Right lung (tissue), 5 donors: ENCODE measurements around the gene CCDC106. TPM values are rescaled to one million over a fixed set of nuclear protein-coding genes. Genes with fewer than 3 reads are reported as not detected.
A peak's percentile ranks its signal among the peaks of the same experiment; 100 is the strongest.

ENCODE experiments used
- DNase-seq, 2 donors: peaks; one replicate each; pipeline ENCODE4 v3.0.0-alpha.2; 2013
- polyA plus RNA-seq, 5 donors: library from polyadenylated mRNA; unstranded; fragments of 120-200 nt; gene quantifications; one replicate each; pipeline versions ENCODE4 v1.2.1 to v1.2.3, GENCODE V29; 2013; ENCODE audit warnings: inconsistent platforms in 1 of 5, low replicate concordance in 1 of 5; ENCODE audit not compliant: insufficient read length in 5 of 5, insufficient read depth in 1 of 5

Gene CCDC106
- polyA plus RNA-seq, 5 donors = 11.2 to 19.3 (median 13.7) TPM

- no peak for DNase-seq
Observed at GRCh38 chr19:55650126-55650557, 2.1 kb downstream of the CCDC106 start.

- no peak for DNase-seq
Observed at GRCh38 chr19:55650602-55651230, 2.7 kb downstream of the CCDC106 start.

- DNase-seq = no peak
Observed at GRCh38 chr19:55651236-55651635, 3.2 kb downstream of the CCDC106 start.

- DNase-seq = no peak
Observed at GRCh38 chr19:55652311-55653128, 4.5 kb downstream of the CCDC106 start.

DNA sequence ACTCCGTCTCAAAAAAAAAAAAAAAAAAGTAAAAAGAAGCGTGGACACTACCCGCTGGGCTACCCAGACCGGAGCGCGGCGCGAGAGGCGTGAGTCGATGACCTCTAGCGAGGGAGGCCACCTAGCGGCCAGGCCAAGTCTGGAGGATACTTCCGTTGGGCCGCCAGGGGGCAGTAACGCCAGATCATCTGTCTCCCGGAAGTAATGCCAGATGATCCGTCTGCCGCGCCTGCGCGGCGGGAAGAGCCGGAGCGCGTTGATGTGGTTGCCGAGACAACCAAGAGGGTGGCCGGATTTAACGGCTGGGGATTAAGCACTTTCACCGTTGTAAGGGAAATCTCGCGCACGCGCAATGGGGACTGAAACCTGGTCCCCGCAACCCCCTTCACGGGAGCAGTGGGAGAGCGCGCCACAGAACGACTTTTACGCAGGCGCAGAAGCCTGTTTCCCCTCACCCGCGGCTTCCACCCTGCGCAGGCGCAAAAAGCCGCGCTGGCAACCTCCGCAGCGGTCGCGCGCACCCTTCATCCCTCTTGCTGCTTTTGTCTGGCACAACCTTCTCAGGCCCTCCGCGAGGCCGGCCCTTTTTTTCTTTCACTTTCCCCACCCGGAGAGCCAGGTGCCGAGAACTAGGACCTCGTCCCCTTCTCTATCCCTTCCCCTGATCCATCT is 5.8 kb downstream of the CCDC106 start:
- peak; percentile 100 for DNase-seq

GRCh38 chr19:55654323-55654867 is 6.4 kb downstream of the CCDC106 start:
- peak; percentile 98 to 99 for DNase-seq

DNA sequence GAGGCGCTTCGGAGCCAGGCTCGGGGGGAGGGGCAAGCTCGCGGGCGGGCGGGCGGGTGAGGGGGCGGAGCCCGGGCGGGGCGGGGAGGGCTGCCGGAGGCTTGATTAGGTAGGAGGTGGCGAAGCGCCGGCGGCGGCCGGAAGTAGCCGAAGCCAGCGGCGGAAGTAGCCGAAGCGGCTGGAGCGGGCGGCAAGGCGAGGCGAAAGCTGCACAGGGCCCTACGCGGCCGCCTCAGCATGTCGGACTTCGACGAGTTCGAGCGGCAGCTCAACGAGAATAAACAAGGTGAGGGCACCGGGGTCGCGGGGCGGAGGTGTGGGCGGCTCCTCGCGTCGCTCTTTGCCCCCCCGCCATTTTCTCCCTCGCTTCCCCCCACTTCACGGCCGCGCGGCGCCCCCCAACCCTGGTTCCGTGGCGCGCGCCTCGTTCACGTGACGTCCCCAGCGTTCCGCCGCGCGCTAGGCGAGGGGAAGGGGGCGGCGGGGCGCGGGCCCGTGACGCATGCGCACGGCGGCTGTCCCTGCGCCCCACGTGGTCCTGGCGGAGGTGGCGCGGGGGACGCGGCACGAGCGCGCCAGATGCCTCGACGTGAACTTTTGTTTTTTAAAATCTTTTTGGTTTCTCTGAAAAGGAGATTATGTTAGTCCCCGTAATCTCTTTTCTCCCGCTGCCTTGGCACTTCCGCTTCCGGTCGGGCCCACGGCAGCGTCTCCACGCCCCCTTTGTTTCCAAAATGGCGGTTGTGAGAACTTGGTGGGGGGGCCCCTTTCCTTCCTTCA is 7.0 kb downstream of the CCDC106 start, which contains the start of gene U2AF2:
Gene U2AF2, plus strand, starts transcription at position 168 of the 780 bp plus-strand sequence. Its CDS starts 70 bp downstream, at position 238.
- DNase-seq = peak; percentile 72 to 77

GRCh38 chr19:55655648-55656040 is 7.6 kb downstream of the CCDC106 start:
- no peak for DNase-seq

DNA sequence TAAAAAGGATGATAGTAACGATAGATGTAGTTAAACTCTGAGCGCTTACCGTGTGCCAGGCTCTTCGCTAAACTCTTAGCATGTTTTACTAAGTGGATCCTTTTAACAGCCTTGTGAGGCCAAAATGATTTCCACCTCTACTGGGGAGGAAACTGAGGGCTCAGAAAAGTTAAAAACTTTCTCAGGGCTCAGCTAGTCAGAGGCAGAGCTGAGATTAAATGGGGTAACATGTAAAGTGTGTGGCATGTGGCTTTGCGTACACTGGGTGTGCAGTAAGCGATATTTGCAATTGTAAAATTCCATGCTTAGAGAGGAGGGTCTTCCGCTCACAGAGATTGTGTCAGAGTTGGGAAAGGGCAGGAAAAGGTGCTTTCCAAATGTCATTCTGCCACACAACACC is 8.5 kb downstream of the CCDC106 start:
- DNase-seq = no peak

- no peak for DNase-seq
Observed at GRCh38 chr19:55656988-55657747, 9.2 kb downstream of the CCDC106 start.

DNA sequence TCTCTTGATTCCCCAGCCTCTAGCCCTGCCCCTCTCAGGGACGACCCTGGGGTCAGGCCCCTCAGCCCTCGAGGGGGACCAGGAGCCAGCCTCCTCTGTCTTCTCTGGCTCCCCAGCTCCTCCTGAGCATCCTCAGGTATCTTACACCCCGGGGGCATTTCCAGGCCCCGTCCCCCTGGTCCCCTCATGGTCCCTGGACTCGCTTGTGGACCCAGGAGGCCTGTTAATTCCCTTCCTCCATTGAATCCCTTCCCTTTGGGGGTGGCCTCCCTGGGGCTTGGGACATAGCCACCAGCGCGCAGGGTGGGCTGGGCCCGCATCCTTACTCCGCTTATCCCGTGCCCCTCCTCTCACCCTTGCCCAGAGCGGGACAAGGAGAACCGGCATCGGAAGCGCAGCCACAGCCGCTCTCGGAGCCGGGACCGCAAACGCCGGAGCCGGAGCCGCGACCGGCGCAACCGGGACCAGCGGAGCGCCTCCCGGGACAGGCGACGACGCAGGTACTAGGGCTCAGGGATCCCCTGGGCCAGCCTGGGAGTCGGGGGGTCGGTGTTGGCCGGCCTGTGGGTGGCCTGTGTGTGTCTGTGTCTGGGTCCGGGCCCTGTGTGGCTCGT is 10.9 kb downstream of the CCDC106 start:
- DNase-seq = no peak

- no peak for DNase-seq
Observed at GRCh38 chr19:55659822-55660221, 11.8 kb downstream of the CCDC106 start.

- no peak for DNase-seq
Observed at GRCh38 chr19:55660404-55660803, 12.4 kb downstream of the CCDC106 start.

- no peak for DNase-seq
Observed at GRCh38 chr19:55660991-55661390, 13.0 kb downstream of the CCDC106 start.

- DNase-seq = no peak
Observed at GRCh38 chr19:55661826-55662225, 13.8 kb downstream of the CCDC106 start.

GRCh38 chr19:55663846-55664536 is 16.0 kb downstream of the CCDC106 start:
- no peak for DNase-seq

DNA sequence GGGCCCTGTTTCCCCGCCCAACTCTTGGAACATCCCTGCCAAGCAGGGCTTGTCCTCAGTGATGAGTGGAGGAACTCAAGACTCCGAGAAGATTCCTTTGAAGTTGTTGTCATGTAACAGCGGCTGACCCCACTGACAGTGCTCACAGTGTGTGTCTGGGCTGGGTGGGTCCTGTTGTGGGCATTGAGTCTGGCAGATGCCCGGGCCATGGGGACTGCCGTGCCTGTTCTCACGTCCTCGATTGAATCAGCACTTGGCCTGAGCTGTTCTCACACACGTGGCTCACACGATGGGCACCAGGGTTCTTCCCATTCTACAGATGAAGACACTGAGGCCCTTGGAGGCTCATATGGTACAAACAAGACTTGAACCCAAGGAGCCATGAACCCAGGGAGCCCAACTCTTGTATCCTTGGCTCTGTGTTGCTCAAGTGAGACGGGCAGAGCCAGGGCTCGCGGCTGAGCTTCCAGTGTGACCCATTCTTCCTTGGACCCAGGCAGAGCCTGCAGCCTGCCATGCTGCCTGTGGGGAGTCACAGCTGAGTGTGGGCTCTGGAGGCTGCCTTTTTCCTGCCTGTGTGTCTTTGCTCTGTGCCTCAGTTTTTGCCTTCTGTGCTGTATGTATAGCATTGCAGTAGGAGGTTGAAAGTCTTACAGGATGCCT is 18.5 kb downstream of the CCDC106 start:
- DNase-seq = no peak

GRCh38 chr19:55667006-55667381 is 19.0 kb downstream of the CCDC106 start:
- no peak for DNase-seq

GRCh38 chr19:55667511-55667910 is 19.5 kb downstream of the CCDC106 start:
- no peak for DNase-seq
